ENCODE results near the gene WDR36.

Gene WDR36
- long read RNA-seq, full-length matches to known transcripts = 63 of 118 reads
- long read RNA-seq, partial matches to known transcripts = 26 of 118 reads
- long read RNA-seq, other reads (novel, unspliced or antisense) = 29 of 118 reads

DNA sequence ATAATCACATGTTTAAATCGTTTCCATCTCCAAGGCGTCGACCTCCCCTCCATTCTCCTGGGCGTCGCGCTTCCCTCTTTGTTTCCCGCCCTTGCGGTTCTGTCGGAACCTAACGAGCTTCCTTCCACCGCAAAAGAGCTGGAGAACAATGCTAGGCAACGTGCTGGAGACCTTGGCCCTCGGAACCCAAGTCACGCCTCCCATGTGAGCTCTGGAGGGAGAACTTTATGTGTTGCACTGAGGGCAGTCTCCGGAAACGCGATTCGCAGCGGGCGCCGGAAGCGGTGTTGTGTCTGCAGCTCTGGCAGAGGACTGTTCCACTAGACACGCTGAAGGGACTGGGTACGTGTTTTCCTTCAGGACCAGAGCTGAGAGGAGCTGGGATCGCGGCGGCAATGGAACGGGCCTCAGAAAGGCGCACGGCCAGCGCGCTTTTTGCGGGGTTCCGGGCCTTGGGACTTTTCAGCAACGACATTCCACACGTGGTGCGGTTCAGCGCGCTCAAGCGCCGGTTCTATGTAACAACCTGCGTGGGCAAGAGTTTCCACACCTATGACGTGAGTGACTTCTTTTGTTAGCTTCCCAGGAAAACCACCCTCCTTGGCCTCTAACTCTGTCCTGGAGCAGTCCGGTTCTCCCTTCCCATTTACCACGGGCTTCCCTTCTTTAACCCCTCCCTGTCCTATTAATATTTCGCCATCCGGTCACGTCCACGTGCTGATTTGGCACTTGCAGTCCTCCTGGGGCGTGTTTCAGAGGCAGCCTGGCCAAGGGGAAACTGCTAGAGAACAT lies at the start of gene WDR36:
Gene WDR36, plus strand, starts transcription at position 287 of the 792 bp plus-strand sequence. Its CDS starts 109 bp downstream, at position 396.
- TF ChIP-seq POLR2AphosphoS5 (IDR thresholded peaks at IDR 0.05; ENCODE audit: low read depth) = peak; percentile 83
- peak; percentile 94 for TF ChIP-seq GABPA (IDR thresholded peaks at IDR 0.05; ENCODE audit: low read depth)
- TF ChIP-seq, protein P1, sequence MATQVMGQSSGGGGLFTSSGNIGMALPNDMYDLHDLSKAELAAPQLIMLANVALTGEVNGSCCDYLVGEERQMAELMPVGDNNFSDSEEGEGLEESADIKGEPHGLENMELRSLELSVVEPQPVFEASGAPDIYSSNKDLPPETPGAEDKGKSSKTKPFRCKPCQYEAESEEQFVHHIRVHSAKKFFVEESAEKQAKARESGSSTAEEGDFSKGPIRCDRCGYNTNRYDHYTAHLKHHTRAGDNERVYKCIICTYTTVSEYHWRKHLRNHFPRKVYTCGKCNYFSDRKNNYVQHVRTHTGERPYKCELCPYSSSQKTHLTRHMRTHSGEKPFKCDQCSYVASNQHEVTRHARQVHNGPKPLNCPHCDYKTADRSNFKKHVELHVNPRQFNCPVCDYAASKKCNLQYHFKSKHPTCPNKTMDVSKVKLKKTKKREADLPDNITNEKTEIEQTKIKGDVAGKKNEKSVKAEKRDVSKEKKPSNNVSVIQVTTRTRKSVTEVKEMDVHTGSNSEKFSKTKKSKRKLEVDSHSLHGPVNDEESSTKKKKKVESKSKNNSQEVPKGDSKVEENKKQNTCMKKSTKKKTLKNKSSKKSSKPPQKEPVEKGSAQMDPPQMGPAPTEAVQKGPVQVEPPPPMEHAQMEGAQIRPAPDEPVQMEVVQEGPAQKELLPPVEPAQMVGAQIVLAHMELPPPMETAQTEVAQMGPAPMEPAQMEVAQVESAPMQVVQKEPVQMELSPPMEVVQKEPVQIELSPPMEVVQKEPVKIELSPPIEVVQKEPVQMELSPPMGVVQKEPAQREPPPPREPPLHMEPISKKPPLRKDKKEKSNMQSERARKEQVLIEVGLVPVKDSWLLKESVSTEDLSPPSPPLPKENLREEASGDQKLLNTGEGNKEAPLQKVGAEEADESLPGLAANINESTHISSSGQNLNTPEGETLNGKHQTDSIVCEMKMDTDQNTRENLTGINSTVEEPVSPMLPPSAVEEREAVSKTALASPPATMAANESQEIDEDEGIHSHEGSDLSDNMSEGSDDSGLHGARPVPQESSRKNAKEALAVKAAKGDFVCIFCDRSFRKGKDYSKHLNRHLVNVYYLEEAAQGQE (IDR thresholded peaks at IDR 0.05; ENCODE audit: insufficient replicate concordance, low read depth) = peak; percentile 40
- TF ChIP-seq, protein P2, sequence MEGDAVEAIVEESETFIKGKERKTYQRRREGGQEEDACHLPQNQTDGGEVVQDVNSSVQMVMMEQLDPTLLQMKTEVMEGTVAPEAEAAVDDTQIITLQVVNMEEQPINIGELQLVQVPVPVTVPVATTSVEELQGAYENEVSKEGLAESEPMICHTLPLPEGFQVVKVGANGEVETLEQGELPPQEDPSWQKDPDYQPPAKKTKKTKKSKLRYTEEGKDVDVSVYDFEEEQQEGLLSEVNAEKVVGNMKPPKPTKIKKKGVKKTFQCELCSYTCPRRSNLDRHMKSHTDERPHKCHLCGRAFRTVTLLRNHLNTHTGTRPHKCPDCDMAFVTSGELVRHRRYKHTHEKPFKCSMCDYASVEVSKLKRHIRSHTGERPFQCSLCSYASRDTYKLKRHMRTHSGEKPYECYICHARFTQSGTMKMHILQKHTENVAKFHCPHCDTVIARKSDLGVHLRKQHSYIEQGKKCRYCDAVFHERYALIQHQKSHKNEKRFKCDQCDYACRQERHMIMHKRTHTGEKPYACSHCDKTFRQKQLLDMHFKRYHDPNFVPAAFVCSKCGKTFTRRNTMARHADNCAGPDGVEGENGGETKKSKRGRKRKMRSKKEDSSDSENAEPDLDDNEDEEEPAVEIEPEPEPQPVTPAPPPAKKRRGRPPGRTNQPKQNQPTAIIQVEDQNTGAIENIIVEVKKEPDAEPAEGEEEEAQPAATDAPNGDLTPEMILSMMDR (IDR thresholded peaks at IDR 0.05; ENCODE audit: insufficient read depth, low read length) = no peak
- Histone ChIP-seq H3K4me3 (replicated peaks; ENCODE audit: insufficient read depth, low read length) (peak within 1 kb of the TSS; percentile 70), H3K27ac (replicated peaks) (peak within 1 kb of the TSS; percentile 92), H3K27me3 (ENCODE audit: insufficient read depth, poor library complexity, severe bottlenecking) (no peaks in the 10 kb centered on the region)
- peak; percentile 83 to 84 for DNase-seq (ENCODE audit: low read depth in 1 of 2, low spot score in 1 of 2)

DNA sequence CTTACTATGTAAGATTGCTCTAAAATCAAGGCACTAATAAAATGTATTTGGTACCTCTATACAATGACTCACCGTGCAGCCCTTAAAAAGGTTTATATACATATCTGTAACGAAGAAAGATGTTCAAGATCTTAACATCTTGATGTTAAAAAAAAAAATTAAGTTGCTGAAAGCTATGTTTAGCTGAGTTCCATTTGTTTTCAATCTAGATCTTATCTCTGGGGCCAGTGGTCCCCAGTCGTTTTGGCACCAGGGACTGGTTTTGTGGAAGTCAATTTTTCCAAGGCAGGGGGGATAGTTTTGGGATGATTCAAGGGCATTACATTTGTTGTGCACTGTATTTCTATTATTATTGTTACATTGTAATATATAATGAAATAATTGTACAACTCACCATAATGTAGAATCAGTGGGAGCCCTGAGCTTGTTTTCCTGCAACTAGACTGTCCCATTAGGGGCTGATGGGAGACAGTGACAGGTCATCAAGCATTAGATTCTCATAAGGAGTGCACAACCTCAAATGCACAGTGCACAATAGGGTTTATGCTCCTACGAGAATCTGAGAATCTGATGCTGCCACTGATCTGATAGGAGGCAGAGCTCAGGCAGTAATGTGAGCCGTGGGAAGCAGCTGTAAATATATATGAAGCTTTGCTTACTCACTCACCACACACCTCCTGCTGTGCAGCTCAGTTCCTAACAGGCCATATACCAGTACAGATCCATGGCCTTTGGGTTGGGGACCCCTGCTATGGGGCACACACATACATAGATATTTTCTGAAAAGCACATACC lies 48.2 kb upstream of the WDR36 start:
- H3K27ac ChIP-seq (replicated peaks) = no peak overlapping the region
- DNase-seq (ENCODE audit: low read depth in 1 of 2, low spot score in 1 of 2) = no peak
- H3K27me3 ChIP-seq (ENCODE audit: insufficient read depth, poor library complexity, severe bottlenecking) = no peaks in the 10 kb centered on the region
- no peak for TF ChIP-seq POLR2AphosphoS5 (IDR thresholded peaks at IDR 0.05; ENCODE audit: low read depth)
- TF ChIP-seq, protein P2 (IDR thresholded peaks at IDR 0.05; ENCODE audit: insufficient read depth, low read length) = no peak
- TF ChIP-seq SPI1 (IDR thresholded peaks at IDR 0.05; ENCODE audit: borderline replicate concordance, low read depth) = no peak
- TF ChIP-seq, protein P1 (IDR thresholded peaks at IDR 0.05; ENCODE audit: insufficient replicate concordance, low read depth) = no peak
- TF ChIP-seq GABPA (IDR thresholded peaks at IDR 0.05; ENCODE audit: low read depth) = no peak
- H3K4me3 ChIP-seq (replicated peaks; ENCODE audit: insufficient read depth, low read length) = no peak overlapping the region

DNA sequence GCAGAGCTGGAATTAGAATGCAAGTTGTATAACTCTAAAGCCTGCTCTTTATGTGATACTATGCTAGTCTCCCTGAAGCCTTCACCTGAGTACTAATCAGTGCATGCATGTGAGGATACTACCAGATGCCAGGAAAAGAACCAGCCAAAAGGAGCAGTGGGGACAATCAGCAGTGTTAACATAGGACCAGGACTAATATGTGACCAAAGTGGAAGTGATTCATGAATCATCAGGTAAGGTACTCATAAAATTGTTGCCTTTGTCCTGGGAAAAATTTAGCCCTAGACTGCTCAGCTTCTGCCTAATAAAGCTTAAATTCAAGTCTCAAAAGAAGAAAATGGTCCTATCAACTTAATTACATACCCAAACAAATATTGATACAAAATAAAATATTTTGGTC lies 34.1 kb upstream of the WDR36 start:
- DNase-seq (ENCODE audit: low read depth in 1 of 2, low spot score in 1 of 2) = no peak
- Histone ChIP-seq H3K27me3 (ENCODE audit: insufficient read depth, poor library complexity, severe bottlenecking) (no peaks in the 10 kb centered on the region), H3K4me3 (replicated peaks; ENCODE audit: insufficient read depth, low read length) (no peak overlapping the region), H3K27ac (replicated peaks) (no peak overlapping the region)
- TF ChIP-seq GABPA (IDR thresholded peaks at IDR 0.05; ENCODE audit: low read depth) (no peak), POLR2AphosphoS5 (IDR thresholded peaks at IDR 0.05; ENCODE audit: low read depth) (no peak), SPI1 (IDR thresholded peaks at IDR 0.05; ENCODE audit: borderline replicate concordance, low read depth) (no peak)
- TF ChIP-seq, protein P2 (IDR thresholded peaks at IDR 0.05; ENCODE audit: insufficient read depth, low read length) = no peak
- TF ChIP-seq, protein P1 (IDR thresholded peaks at IDR 0.05; ENCODE audit: insufficient replicate concordance, low read depth) = no peak

Data from HL-60 (cell line).